HCT116 (cell line): ENCODE measurements around the gene HOXD9.

Experiments
- EZH2 ChIP-seq: fragments of 200-600 bp; sonication (generic); IDR thresholded peaks from 2 replicates; pipeline ENCODE4 v1.6.1; 2017; ENCODE audit warnings: antibody characterized with exemption, mixed run types
- FOSL1 ChIP-seq: IDR thresholded peaks from 2 replicates; pipeline ENCODE4 v1.6.1; 2012; ENCODE audit warnings: low read depth
- JUND ChIP-seq: IDR thresholded peaks from 2 replicates; pipeline ENCODE4 v1.6.1; 2012
- POLR2A ChIP-seq: IDR thresholded peaks from 2 replicates; pipeline ENCODE4 v1.7.0; 2011; ENCODE audit warnings: borderline replicate concordance; ENCODE audit not compliant: insufficient read depth, insufficient read length; ENCODE audit errors: extremely low read depth
- POLR2AphosphoS5 ChIP-seq: IDR thresholded peaks from 2 replicates; pipeline ENCODE4 v1.6.1; 2011; ENCODE audit warnings: mild to moderate bottlenecking, low read depth, low read length, moderate library complexity
- RAD21 ChIP-seq: IDR thresholded peaks from 2 replicates; pipeline ENCODE4 v1.6.1; 2012; ENCODE audit warnings: low read depth, mild to moderate bottlenecking
- TCF7L2 ChIP-seq: IDR thresholded peaks from 2 replicates; pipeline ENCODE4 v1.7.0; 2011; ENCODE audit warnings: borderline replicate concordance, inconsistent platforms; ENCODE audit not compliant: insufficient read depth, insufficient read length; ENCODE audit errors: extremely low read depth
- TF ChIP-seq, protein P1 (sequence below), 3 experiments: fragments of 200-600 bp in 1 of 3; sonication (generic) in 1 of 3; IDR thresholded peaks in 2 of 3; conservative IDR thresholded peaks in 1 of 3; 2 replicates each; pipeline ENCODE4 v1.5.1; 2012 to 2017; ENCODE audit warnings: low read depth in 2 of 3, low read length in 2 of 3, antibody characterized with exemption in 1 of 3, borderline replicate concordance in 1 of 3, control low read depth in 1 of 3, mild to moderate bottlenecking in 1 of 3, mixed read lengths in 1 of 3, mixed run types in 1 of 3, moderate library complexity in 1 of 3; ENCODE audit not compliant: insufficient read depth in 1 of 3
- TF ChIP-seq, protein P2 (sequence below): IDR thresholded peaks from 2 replicates; pipeline ENCODE4 v1.6.1; 2012

DNA sequence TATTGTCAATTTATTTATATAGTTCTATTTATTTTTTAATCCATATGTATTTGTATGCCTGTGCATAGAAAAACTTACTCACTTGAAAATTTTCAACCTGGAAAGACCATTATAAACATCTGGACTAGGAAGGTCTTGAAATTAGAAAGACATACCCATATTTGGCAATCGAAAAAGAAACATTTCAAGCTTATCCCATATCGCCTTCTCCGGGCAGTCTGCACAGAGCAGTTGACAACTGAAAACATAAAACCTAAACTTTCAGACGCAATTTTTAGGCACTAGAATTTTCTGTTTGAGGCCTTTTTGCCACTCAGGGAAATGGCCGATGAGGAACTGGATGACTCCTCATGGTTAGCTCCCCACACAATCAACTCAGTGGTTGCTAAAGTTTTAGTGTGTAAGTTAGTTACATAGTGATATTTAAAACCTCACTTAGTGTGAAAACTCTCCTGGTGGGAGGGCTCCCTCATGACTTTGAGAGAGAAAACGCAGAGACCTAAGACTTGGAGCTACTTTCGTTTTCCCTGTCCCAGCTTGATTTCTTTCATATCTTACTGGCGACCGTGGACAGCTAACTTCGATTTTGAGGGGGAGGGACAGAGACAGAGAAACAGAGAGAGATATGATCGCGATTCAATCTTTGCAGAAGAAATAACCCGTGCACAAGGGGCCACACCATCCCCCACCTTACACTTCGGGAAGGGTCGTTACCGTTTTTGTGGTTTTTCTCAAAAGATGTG is 26.1 kb upstream of the HOXD9 start:
- TF ChIP-seq, protein P1, sequence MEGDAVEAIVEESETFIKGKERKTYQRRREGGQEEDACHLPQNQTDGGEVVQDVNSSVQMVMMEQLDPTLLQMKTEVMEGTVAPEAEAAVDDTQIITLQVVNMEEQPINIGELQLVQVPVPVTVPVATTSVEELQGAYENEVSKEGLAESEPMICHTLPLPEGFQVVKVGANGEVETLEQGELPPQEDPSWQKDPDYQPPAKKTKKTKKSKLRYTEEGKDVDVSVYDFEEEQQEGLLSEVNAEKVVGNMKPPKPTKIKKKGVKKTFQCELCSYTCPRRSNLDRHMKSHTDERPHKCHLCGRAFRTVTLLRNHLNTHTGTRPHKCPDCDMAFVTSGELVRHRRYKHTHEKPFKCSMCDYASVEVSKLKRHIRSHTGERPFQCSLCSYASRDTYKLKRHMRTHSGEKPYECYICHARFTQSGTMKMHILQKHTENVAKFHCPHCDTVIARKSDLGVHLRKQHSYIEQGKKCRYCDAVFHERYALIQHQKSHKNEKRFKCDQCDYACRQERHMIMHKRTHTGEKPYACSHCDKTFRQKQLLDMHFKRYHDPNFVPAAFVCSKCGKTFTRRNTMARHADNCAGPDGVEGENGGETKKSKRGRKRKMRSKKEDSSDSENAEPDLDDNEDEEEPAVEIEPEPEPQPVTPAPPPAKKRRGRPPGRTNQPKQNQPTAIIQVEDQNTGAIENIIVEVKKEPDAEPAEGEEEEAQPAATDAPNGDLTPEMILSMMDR (IDR thresholded peaks at IDR 0.05 in 2 of 3, conservative IDR thresholded peaks at IDR 0.05 in 1 of 3; ENCODE audit: borderline replicate concordance in 1 of 3, insufficient read depth in 1 of 3, low read depth in 2 of 3, low read length in 2 of 3): no peak
- TF ChIP-seq POLR2AphosphoS5 (no peak), POLR2A (no peak), RAD21 (no peak), TCF7L2 (no peak), EZH2 (no peak), JUND (no peak), FOSL1 (no peak)
- TF ChIP-seq, protein P2, sequence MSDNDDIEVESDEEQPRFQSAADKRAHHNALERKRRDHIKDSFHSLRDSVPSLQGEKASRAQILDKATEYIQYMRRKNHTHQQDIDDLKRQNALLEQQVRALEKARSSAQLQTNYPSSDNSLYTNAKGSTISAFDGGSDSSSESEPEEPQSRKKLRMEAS: no peak
